ENCODE data around the gene VAMP1. TPM values are rescaled to one million over a fixed set of nuclear protein-coding genes. Genes with fewer than 3 reads are reported as not detected.

VAMP1 gene
- total and polyA plus RNA-seq, 2 experiments from 2014 or later, result 13.9 to 16.1 TPM

DNA sequence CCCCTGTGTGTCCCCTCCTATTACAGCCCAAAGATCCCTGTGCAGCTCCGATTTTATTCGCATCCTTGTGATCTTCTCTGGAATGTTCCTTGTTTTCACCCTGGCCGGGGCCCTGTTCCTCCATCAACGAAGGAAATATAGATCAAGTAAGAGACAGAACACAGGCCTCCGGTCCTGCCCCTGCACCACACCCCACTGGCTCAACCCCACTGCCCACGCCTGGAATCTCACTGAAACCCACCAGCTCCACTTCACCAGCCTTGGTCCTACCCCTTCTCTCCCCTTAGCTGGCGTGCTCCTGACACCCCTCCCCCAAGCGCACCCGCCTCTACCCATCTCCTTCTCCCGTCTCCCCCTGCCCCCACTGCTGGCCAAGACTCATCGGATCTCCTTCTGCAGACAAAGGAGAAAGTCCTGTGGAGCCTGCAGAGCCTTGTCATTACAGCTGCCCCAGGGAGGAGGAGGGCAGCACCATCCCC, 19.6 kb downstream of the VAMP1 start:
- peaks cover 17% of the 10 kb centered on the region for H3K27me3 Mint-ChIP-seq (ENCODE audit: insufficient read depth, low read depth, poor library complexity)
- Histone ChIP-seq H2AFZ (peak overlapping the region; percentile 90), H3K27ac (ENCODE audit: low read depth) (peak overlapping the region; percentile 86), H3K9me2 (ENCODE audit: insufficient read depth) (no peaks in the 10 kb centered on the region), H3K4me3 (peak overlapping the region; percentile 44; the same call in 1 of the 2 replicates), H3K4me2 (peak overlapping the region; percentile 77), H4K20me1 (replicated peaks; ENCODE audit: insufficient read depth) (no peaks in the 10 kb centered on the region), H3K27me3 (ENCODE audit: insufficient read depth) (no peaks in the 10 kb centered on the region), H3F3A (replicated peaks; ENCODE audit: low read depth) (peaks cover 6% of the 10 kb centered on the region; the same call in 1 of the 2 replicates), H3K79me2 (replicated peaks; ENCODE audit: insufficient read depth) (no peaks in the 10 kb centered on the region), H3K4me1 (ENCODE audit: insufficient read depth) (peaks cover 29% of the 10 kb centered on the region), H3K36me3 (ENCODE audit: insufficient read depth) (no peaks in the 10 kb centered on the region)
- ATAC-seq (peak; percentile 76), DNase-seq (ENCODE audit: low spot score) (peak; percentile 49)
- H3K9me3 Mint-ChIP-seq, result no peaks in the 10 kb centered on the region
- TF ChIP-seq POLR2AphosphoS5 (IDR thresholded peaks at IDR 0.05; ENCODE audit: low read depth), result no peak
- 0 out of 2 replicates have a peak, but pooled peaks have one; percentile 11 for TF ChIP-seq CREB1 (CRISPR knock-in tag; IDR thresholded peaks at IDR 0.05; ENCODE audit: low read depth)
- TF ChIP-seq, protein P1, sequence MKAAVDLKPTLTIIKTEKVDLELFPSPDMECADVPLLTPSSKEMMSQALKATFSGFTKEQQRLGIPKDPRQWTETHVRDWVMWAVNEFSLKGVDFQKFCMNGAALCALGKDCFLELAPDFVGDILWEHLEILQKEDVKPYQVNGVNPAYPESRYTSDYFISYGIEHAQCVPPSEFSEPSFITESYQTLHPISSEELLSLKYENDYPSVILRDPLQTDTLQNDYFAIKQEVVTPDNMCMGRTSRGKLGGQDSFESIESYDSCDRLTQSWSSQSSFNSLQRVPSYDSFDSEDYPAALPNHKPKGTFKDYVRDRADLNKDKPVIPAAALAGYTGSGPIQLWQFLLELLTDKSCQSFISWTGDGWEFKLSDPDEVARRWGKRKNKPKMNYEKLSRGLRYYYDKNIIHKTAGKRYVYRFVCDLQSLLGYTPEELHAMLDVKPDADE (IDR thresholded peaks at IDR 0.05), result no peak
- TF ChIP-seq REST (IDR thresholded peaks at IDR 0.05; ENCODE audit: unreplicated experiment), result no peak
- no peak for TF ChIP-seq ZNF114 (CRISPR knock-in tag; IDR thresholded peaks at IDR 0.05)
- no peak for TF ChIP-seq NANOG (IDR thresholded peaks at IDR 0.05; ENCODE audit: borderline replicate concordance)
- no peak for TF ChIP-seq CTCF (conservative IDR thresholded peaks at IDR 0.05; ENCODE audit: low read depth in 2 of 2)
- TF ChIP-seq, protein P2, sequence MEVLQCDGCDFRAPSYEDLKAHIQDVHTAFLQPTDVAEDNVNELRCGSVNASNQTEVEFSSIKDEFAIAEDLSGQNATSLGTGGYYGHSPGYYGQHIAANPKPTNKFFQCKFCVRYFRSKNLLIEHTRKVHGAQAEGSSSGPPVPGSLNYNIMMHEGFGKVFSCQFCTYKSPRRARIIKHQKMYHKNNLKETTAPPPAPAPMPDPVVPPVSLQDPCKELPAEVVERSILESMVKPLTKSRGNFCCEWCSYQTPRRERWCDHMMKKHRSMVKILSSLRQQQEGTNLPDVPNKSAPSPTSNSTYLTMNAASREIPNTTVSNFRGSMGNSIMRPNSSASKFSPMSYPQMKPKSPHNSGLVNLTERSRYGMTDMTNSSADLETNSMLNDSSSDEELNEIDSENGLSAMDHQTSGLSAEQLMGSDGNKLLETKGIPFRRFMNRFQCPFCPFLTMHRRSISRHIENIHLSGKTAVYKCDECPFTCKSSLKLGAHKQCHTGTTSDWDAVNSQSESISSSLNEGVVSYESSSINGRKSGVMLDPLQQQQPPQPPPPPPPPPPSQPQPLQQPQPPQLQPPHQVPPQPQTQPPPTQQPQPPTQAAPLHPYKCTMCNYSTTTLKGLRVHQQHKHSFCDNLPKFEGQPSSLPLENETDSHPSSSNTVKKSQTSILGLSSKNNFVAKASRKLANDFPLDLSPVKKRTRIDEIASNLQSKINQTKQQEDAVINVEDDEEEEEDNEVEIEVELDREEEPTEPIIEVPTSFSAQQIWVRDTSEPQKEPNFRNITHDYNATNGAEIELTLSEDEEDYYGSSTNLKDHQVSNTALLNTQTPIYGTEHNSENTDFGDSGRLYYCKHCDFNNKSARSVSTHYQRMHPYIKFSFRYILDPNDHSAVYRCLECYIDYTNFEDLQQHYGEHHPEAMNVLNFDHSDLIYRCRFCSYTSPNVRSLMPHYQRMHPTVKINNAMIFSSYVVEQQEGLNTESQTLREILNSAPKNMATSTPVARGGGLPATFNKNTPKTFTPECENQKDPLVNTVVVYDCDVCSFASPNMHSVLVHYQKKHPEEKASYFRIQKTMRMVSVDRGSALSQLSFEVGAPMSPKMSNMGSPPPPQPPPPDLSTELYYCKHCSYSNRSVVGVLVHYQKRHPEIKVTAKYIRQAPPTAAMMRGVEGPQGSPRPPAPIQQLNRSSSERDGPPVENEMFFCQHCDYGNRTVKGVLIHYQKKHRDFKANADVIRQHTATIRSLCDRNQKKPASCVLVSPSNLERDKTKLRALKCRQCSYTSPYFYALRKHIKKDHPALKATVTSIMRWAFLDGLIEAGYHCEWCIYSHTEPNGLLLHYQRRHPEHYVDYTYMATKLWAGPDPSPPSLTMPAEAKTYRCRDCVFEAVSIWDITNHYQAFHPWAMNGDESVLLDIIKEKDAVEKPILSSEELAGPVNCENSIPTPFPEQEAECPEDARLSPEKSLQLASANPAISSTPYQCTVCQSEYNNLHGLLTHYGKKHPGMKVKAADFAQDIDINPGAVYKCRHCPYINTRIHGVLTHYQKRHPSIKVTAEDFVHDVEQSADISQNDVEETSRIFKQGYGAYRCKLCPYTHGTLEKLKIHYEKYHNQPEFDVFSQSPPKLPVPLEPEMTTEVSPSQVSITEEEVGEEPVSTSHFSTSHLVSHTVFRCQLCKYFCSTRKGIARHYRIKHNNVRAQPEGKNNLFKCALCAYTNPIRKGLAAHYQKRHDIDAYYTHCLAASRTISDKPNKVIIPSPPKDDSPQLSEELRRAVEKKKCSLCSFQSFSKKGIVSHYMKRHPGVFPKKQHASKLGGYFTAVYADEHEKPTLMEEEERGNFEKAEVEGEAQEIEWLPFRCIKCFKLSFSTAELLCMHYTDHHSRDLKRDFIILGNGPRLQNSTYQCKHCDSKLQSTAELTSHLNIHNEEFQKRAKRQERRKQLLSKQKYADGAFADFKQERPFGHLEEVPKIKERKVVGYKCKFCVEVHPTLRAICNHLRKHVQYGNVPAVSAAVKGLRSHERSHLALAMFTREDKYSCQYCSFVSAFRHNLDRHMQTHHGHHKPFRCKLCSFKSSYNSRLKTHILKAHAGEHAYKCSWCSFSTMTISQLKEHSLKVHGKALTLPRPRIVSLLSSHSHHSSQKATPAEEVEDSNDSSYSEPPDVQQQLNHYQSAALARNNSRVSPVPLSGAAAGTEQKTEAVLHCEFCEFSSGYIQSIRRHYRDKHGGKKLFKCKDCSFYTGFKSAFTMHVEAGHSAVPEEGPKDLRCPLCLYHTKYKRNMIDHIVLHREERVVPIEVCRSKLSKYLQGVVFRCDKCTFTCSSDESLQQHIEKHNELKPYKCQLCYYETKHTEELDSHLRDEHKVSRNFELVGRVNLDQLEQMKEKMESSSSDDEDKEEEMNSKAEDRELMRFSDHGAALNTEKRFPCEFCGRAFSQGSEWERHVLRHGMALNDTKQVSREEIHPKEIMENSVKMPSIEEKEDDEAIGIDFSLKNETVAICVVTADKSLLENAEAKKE (CRISPR knock-in tag; IDR thresholded peaks at IDR 0.05), result peak; percentile 60; the same call in 1 of the 2 replicates
- TF ChIP-seq STAT1 (IDR thresholded peaks at IDR 0.05; ENCODE audit: unreplicated experiment), result no peak
- peak; percentile 40; the same call in 1 of the 2 replicates for TF ChIP-seq ZNF331 (CRISPR knock-in tag; IDR thresholded peaks at IDR 0.05; ENCODE audit: low read depth)
- no peak for TF ChIP-seq EZH2 (IDR thresholded peaks at IDR 0.05; ENCODE audit: low read depth, unreplicated experiment)
- no peak for TF ChIP-seq EZH2phosphoT487 (IDR thresholded peaks at IDR 0.05; ENCODE audit: unreplicated experiment)
- TF ChIP-seq JUNB (IDR thresholded peaks at IDR 0.05; ENCODE audit: unreplicated experiment), result no peak
- peak overlapping the region; percentile 97 for H3K27ac Mint-ChIP-seq
- no peaks in the 10 kb centered on the region for H3K36me3 Mint-ChIP-seq (ENCODE audit: low read depth)
- H3K4me3 Mint-ChIP-seq, result peak overlapping the region; percentile 63
- H3K4me1 Mint-ChIP-seq, result peaks cover 44% of the 10 kb centered on the region

Measured in GM23338 (cell line).